AG10803 (cell line): ENCODE measurements around the gene IQCN.

ENCODE experiments used
- DNase-seq: peaks from one replicate; pipeline ENCODE4 v3.0.0; 2010; ENCODE audit warnings: low read depth
- H3K4me3 ChIP-seq: 2 replicates; pipeline ENCODE4 v1.5.1; 2011; ENCODE audit warnings: mild to moderate bottlenecking, low read length, control low read depth
- CTCF ChIP-seq: conservative IDR thresholded peaks from 2 replicates; pipeline ENCODE4 v1.5.1; 2011; ENCODE audit warnings: mild to moderate bottlenecking, low read length, control low read depth, inconsistent platforms

Gene IQCN

GRCh38 chr19:18319591-18320135, 45.4 kb upstream of the IQCN start:
- no peak for TF ChIP-seq CTCF
- DNase-seq, result no peak
- no peak overlapping the region for H3K4me3 ChIP-seq

- no peak overlapping the region for H3K4me3 ChIP-seq
- no peak for DNase-seq
- TF ChIP-seq CTCF, result no peak
Observed at GRCh38 chr19:18317961-18318800, 43.9 kb upstream of the IQCN start.

GRCh38 chr19:18313398-18313797, 39.1 kb upstream of the IQCN start:
- H3K4me3 ChIP-seq, result no peak overlapping the region
- TF ChIP-seq CTCF, result no peak
- no peak for DNase-seq

- no peak overlapping the region for H3K4me3 ChIP-seq
- no peak for DNase-seq
- TF ChIP-seq CTCF, result no peak
Observed at GRCh38 chr19:18312092-18312534, 37.9 kb upstream of the IQCN start.

GRCh38 chr19:18311502-18312091, 37.3 kb upstream of the IQCN start:
- H3K4me3 ChIP-seq, result no peak overlapping the region
- no peak for TF ChIP-seq CTCF
- no peak for DNase-seq

GRCh38 chr19:18310966-18311365, 36.7 kb upstream of the IQCN start:
- no peak for DNase-seq
- TF ChIP-seq CTCF, result no peak
- no peak overlapping the region for H3K4me3 ChIP-seq
